Erythroblast (primary cell): ENCODE data around the gene PEF1.
A peak's percentile ranks its signal among the peaks of the same experiment; 100 is the strongest.

Experiments
- DNase-seq, 2 experiments: peaks; one replicate each; lab custom pipeline; 2025; lab: John Stamatoyannopoulos, UW
- GATA1 ChIP-seq: IDR thresholded peaks from 2 replicates; pipeline ENCODE4 v1.6.1; 2011; ENCODE audit warnings: low read depth, mild to moderate bottlenecking, control low read depth, low read length, moderate library complexity
- POLR2A ChIP-seq: IDR thresholded peaks from 2 replicates; pipeline ENCODE4 v1.6.1; 2011; ENCODE audit warnings: mild to moderate bottlenecking, low read length

The PEF1 gene

DNA sequence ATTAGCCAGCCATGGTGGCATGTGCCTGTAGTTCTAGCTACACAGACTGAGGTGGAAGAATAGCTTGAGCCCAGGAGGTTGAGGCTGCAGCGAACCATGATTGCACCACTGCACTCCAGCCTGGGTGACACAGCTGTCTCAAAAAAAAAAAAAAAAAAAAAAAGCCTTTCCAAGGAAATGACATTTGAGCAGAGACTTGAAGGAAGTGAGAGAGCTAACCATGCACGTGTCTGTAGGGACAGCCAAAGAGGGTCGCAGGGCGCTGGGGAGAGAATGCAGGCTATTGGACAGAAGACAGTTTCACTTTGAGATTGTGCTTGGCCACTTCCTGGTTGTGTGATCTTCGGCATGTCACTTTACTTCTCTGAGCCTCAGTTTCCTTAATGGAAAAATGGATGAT is 20.4 kb downstream of the PEF1 start:
- no peak for TF ChIP-seq POLR2A
- TF ChIP-seq GATA1: no peak
- DNase-seq: no peak

DNA sequence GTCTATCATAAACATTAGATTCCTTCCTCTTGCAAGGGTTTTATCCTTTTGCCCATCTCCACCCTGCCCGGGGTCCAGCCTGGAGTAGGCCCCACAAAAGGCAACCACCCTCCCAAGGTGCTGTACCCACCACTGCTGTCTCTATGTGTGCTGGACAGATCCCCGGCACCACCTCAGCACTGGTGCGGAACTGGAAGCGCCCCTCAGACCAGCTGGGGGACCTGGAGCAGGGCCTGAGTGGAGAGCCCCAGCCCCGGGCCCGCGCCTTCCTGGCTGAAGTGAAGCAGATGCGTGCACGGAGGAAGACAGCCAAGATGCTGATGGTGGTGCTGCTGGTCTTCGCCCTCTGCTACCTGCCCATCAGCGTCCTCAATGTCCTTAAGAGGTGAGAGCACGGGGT is 21.3 kb downstream of the PEF1 start:
- DNase-seq: no peak
- TF ChIP-seq POLR2A (no peak), GATA1 (no peak)

DNA sequence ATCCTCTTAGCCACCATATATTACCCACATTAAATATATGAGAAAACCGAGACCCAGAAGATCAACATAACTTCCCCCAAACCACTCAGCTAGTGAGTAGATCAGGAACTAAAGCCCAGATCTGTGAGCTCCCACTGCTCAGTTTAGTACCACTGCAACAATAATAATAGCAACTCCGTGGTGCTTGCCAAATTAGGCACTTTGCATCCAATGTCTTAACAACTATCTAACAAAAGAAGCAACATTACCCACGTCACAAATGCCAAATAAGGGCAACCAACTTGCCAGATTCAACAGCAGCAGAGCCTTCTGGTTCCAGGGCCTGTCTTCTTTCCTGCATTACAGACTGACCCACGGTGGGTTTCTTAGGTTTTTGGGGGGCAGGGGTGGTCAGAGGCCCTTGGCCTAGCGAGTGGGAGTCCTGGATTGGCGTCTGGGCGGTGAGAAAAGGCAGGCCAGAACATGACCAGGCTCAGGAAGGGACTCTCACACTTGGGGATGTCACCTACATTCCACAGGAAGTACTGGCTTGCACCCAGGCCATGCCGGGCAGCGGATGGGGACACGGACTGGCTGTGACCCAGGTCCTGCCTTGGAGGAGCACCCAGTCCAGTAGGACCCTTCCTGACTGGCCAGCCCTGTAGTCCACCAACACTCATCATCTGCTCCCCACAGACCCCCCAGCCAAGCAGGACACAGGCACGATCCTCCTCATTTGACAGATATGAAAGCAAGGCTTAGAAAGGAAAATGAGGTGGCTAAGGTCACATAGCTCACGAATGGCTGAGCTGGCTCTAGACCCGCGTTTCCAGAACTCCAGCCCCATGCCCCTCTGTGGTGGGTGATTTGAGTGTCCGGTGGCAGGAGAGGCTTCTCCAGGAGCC is 22.6 kb downstream of the PEF1 start:
- DNase-seq: no peak
- TF ChIP-seq GATA1: no peak
- no peak for TF ChIP-seq POLR2A

DNA sequence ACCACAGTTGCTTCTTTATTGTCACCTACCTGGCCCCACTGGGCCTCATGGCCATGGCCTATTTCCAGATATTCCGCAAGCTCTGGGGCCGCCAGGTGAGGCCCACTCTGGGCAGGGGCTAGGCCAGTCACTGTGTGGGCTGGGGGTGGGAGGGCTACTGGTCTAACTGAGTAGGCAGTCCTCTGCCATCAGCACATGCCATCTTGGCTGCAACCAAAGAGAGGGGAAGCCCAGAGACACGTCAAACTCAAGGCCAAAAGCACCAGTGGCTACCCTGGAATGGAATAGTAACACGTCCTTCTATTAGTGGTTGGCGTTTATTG is 23.2 kb downstream of the PEF1 start:
- TF ChIP-seq POLR2A (no peak), GATA1 (no peak)
- no peak for DNase-seq

DNA sequence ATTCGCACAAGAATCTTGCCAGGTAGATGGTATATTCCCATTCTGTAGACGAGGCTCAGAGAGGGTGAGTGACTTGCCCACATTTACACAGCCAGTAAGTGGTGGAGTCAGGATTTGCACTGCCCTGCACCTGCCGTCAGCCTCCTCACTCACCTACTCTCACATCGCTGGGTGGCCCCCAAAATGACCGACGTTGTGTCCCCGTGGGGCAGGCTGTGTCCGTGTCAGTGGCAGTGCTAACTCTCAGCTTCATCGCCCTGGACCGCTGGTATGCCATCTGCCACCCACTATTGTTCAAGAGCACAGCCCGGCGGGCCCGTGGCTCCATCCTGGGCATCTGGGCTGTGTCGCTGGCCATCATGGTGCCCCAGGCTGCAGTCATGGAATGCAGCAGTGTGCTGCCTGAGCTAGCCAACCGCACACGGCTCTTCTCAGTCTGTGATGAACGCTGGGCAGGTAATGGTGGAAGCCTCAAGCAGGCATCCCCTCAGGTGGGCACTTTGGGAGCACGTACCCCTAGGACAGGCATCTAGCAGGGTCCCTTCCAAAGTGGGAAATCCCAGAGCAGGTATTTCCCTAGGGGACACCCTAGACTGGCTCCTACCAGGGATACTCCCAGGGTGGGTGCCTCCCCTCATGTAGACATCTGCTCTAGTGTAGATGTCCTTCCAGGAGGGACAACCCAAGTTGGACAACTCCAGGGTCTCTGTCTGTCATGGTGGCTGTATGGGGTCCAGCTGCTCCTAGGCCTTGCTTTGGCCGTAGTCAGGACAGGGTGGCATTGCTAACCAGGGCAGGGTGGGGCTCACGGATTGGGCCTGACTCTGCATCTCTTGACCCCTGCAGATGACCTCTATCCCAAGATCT is 23.8 kb downstream of the PEF1 start:
- no peak for TF ChIP-seq POLR2A
- TF ChIP-seq GATA1: no peak
- DNase-seq: no peak

DNA sequence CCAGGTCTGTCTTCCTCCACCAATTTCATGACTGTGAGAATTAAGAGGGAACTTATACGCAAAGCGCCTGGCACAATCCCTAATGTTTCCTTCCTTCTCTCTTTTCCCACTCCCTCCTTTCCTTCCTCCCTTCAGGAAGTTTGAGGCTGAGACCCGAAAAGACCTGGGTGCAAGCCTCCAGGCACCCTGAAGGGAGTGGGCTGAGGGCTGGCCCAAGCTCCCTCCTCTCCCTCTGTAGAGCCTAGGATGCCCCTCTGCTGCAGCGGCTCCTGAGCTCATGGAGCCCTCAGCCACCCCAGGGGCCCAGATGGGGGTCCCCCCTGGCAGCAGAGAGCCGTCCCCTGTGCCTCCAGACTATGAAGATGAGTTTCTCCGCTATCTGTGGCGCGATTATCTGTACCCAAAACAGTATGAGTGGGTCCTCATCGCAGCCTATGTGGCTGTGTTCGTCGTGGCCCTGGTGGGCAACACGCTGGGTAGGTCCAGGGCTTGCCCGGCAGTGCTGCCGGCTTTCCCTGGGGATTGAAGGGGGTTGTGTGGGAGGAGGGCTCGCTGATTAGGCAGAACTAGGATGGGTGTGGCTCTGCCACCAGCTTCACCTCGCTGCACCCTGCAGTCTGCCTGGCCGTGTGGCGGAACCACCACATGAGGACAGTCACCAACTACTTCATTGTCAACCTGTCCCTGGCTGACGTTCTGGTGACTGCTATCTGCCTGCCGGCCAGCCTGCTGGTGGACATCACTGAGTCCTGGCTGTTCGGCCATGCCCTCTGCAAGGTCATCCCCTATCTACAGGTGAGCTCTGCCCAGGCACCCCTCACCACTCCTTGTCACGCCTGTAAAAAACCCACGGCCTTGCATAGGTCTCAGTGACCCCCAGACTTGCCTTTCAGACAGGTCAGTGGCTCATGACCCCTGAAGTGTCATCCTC is 25.5 kb downstream of the PEF1 start:
- no peak for DNase-seq
- no peak for TF ChIP-seq POLR2A
- TF ChIP-seq GATA1: no peak

DNA sequence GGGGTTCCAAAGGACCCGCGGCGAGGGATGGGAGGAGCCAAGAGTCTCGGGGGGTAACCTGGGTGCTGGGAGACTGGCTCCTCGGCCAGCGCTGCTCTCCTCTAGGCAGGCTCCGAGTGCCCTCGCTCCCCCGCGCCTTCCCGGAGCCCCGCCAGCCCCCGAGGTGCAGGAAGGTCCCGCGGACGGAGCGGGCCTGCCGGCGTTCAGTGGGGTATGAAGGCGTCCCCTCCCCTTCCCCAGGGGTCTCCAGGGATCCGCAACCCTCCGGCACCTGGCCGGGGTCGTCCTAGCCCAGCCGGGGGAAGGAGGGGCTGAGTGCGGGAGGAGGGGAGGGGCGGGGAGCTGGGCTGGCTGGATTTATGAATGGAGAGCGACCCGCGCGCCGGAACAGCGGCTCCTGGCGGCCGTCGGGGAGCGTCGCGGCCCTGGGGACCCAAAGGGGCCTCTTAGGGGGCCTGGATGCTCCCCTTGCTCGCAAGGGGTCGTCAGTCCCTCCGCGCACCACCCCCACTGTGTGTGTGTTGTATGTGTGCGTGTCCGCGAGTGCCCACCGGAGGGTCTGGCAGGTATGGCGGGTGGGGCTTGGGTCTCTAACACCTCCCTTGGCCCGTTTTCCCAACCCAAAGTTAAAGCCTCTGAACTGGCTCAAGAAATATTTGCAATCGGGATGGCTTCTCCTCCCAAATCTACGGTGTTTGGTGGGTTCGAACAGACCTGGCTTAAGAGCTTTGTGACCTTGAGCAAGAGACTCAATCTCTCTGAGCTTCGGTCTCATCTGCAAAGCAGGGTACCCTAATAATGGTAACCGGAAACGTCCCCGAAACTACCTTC is 26.5 kb downstream of the PEF1 start:
- TF ChIP-seq POLR2A (no peak), GATA1 (no peak)
- DNase-seq: peak; percentile 28 to 39

DNA sequence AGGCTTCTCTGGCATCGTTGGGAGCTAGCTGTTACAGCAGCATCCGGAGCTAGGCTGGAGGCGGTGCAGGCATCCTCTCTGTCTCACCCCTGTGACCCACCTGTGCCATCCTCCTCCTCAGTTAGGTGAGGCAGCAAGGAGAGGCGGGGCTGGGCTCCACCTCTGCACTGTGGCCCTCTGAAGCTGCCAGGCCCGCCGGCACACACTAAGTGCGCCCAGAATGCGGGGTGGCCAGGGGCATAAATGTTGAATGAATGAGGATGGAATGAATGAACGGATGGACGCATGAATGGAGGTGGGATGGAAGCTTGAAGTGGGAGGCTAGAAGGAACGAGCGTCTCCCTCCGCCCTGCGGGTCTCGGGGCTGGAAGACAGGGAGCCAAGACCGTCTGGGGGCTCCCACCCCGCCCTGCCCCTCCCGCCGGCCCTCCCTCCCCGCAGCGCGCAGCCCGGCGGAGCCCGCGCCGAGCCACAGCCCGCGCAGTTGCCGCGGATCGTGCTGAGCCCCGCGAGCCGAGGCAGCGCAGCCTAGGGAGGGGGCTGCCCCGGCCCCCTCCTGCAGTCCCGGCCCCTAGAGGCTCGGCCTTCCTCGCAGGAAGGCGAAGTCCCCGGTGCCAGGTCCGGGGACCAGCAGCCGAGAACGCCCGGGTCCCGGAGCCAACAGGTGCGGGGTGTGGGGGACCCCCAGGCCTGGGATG is 27.3 kb downstream of the PEF1 start, which contains the start of gene HCRTR1:
Gene HCRTR1 (plus strand): TSS at position 472 of the 698 bp plus-strand sequence. CDS start 1,504 bp downstream, outside the sequence.
- TF ChIP-seq GATA1: no peak
- no peak for TF ChIP-seq POLR2A
- no peak for DNase-seq

DNA sequence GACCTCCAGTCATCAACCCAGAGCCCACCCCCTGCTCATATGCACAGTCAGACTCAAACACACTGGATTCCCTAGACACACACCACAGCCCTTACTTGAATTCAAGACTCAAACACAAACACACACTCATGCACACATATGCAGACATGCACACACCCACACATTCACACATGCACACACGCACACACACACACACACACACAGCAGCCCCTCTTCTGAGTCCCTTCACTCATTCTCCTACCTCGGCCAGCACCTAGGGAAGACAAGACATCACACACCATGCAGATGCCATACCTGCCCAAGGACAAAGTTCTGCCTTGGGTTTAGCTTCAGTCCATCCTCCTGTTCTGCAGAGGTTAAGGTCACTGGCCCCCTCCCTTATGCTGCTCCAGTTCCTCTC is 28.7 kb downstream of the PEF1 start:
- DNase-seq: no peak
- TF ChIP-seq POLR2A: no peak
- no peak for TF ChIP-seq GATA1

DNA sequence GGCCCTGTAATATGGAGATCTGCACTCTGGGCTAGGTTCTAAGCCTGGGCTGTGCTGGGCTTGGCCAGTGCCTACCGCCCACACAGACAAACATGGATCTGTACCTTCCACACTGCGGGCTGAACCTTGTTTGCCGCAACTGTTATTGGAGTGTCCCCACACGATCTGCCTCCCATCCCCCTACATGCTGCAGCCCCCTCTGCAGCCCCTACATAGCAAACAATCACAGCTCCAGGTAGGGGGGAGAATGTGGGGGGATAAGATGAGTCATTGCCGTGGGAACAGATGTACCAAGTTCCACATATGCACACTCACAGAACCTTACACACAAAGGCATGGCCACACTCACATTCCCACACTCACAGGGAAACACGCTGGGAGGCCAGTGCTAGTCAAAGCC is 29.3 kb downstream of the PEF1 start:
- TF ChIP-seq POLR2A: no peak
- no peak for TF ChIP-seq GATA1
- DNase-seq: no peak

DNA sequence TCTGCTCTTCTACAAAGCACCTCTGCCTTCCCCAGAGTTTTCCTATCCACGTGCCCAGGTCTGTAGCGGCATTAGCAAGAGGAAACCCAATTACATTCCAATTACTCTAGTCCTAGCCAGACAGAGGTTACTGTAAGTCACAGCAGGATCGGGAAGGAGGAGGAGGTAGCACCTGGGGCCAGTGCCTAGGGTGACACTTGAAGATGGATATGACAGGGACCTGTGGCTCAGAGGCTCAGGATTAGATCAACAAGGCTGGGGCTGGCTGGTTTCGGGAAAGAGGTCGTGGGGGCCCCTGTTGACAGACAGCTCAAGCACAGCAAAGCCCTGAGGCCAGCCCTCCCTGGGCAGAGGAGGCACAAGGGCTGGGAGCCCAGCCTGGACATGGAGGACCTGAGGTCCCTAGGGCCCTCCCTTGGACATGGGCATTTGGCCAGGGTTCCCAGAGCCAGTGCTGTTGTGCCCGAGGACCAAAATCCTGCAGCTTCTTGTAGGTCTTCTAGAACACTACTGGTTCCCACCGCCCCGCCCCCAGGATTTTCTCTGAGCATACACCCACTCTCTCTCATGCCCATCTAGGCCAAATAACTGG is 30.2 kb downstream of the PEF1 start:
- no peak for TF ChIP-seq GATA1
- no peak for TF ChIP-seq POLR2A
- no peak for DNase-seq

DNA sequence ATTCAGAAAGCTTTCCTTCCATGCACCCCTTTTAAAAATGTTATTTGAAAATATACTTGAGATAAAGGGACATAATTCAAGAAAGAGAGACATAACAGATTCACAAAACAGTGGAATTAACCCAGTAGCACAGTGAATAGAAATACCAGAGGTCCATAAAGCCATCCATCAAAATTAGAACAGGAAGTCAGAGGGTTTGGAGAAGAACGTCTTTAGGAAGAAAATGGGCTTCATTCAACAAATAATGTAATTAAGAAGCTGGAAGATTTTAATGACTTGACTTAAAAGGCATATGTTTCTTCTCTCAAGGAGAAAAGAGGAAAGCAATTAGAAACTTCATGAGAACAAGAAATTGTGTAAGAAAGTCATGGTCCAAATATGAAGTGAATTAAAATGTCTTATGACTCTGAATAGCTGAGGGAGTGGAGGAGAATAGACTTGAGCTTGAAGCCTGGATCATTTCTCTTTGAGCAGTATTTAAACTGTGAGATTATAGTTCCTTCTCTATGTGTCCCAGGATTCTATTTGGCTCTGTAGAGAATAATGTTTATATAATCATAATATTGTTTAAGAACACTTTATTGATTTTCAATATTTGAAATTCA is 35.1 kb downstream of the PEF1 start:
- TF ChIP-seq POLR2A (no peak), GATA1 (no peak)
- no peak for DNase-seq
